Raji (cell line): Measurements from ENCODE around the gene FANCE.

Experiments
- POLR2A ChIP-seq: IDR thresholded peaks from 2 replicates; pipeline ENCODE4 v1.6.1; 2011; ENCODE audit warnings: low read depth, low read length, control low read depth; ENCODE audit not compliant: insufficient read depth

The FANCE gene

DNA sequence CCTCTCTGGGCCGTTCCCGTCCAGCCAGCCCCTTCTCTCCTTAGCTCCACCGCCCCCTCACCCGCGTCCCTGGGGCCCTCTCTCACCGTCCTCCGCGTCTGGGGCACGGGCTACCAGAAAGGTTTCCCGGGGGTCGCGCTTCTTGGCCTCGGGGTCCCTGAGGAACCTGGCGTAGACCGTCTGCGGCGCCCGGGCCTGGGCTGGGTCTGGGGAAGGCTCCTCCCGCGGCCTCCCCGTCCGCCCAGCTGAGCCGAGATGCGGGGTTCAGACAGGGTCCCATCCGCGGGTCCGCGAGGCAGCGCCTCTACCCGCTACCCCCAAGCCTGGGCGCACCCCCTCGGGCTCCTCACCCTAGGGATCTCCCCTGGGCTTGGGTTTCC, 59.4 kb downstream of the FANCE start:
- no peak for TF ChIP-seq POLR2A

DNA sequence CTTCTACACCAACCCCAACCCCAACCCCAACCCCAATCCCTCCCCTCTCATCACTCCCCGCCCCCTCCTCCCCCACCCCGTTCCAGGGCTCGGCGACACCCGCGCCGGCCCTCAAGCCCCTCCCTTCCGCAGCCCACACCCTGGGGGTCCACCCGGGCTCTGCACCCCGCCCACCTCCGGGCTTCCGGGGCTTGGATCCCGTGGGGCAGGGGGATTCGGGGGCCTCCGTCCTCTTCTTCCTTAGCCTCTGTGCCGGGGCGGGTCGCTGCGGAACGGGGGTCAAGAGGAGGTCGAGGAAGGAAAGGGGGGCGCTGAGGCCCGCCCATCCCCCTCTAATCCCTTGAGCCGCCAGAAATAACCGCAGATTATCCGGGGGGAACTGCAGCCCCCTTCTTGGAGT, 59.9 kb downstream of the FANCE start:
- no peak for TF ChIP-seq POLR2A

DNA sequence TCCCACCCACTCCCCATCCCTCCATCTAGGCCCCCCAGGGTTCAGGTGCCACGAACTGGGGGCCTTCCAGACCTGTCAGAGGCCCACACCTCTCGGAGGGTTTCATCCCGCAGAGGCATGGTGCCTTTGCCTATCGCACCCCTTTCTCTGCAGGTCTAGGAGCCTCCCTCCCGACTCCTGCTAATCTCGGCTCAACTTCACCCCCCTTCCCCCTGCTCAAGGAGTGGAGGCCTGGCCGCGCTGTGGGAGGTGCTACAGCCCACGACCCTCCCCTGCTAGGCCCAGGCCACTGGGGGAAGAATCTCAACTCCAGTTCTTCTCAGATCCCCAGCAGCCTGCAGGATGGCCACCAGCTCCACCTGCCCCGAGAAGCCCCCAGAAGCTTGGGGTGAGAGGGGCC, 60.6 kb downstream of the FANCE start, which contains the start of gene TULP1:
Gene TULP1, minus strand, starts transcription at position 157 of the 400 bp plus-strand sequence. Its CDS starts 38 bp downstream, at position 119.
- TF ChIP-seq POLR2A, result no peak

DNA sequence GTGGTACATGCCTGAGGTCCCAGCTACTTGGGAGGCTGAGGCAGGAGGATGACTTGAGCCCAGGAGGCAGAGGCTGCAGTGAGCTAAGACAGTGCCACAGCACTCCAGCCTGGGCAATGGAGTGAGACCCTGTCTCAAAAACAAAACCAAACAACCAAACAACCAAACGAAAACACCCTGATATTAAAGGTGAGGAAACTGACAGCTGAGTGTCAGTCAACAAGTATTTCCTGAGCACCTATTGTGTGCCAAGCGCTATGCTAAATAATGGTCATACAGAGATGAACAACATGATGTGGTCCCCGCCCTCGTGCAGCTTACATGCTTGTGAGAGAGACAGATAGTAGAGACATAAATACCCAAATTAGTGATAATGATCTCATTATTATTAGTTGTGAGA, 62.4 kb downstream of the FANCE start:
- TF ChIP-seq POLR2A, result no peak
